GM10847 (cell line): ENCODE measurements around the gene SHISAL1.

Experiments
- POLR2A ChIP-seq: IDR thresholded peaks from 2 replicates; pipeline ENCODE4 v1.6.1; 2011; ENCODE audit not compliant: insufficient read length; ENCODE audit errors: extremely low read depth

Gene SHISAL1

GRCh38 chr22:44312766-44313165 lies at the start of gene SHISAL1:
Gene SHISAL1 (minus strand): TSS chr22:44312951. CDS start chr22:44300945, 12,006 bp downstream.
- no peak for TF ChIP-seq POLR2A

GRCh38 chr22:44361391-44362126 lies 48.8 kb upstream of the SHISAL1 start:
- no peak for TF ChIP-seq POLR2A

GRCh38 chr22:44360668-44361381 lies 48.1 kb upstream of the SHISAL1 start:
- TF ChIP-seq POLR2A = no peak

- no peak for TF ChIP-seq POLR2A
Observed at GRCh38 chr22:44360306-44360667, 47.5 kb upstream of the SHISAL1 start.

GRCh38 chr22:44359496-44360110 lies 46.9 kb upstream of the SHISAL1 start:
- TF ChIP-seq POLR2A = no peak

GRCh38 chr22:44358709-44359440 lies 46.1 kb upstream of the SHISAL1 start:
- no peak for TF ChIP-seq POLR2A

GRCh38 chr22:44357966-44358465 lies 45.3 kb upstream of the SHISAL1 start:
- TF ChIP-seq POLR2A = no peak

GRCh38 chr22:44357296-44357965 lies 44.7 kb upstream of the SHISAL1 start:
- no peak for TF ChIP-seq POLR2A

GRCh38 chr22:44355716-44356070 lies 42.9 kb upstream of the SHISAL1 start:
- TF ChIP-seq POLR2A = no peak

- TF ChIP-seq POLR2A = no peak
Observed at GRCh38 chr22:44354288-44354687, 41.5 kb upstream of the SHISAL1 start.

- TF ChIP-seq POLR2A = no peak
Observed at GRCh38 chr22:44353041-44353440, 40.3 kb upstream of the SHISAL1 start.

- TF ChIP-seq POLR2A = no peak
Observed at GRCh38 chr22:44352378-44353035, 39.8 kb upstream of the SHISAL1 start.

GRCh38 chr22:44351685-44352377 lies 39.1 kb upstream of the SHISAL1 start:
- TF ChIP-seq POLR2A = no peak

GRCh38 chr22:44351037-44351436 lies 38.3 kb upstream of the SHISAL1 start:
- no peak for TF ChIP-seq POLR2A
